IMR-90 (cell line): ENCODE measurements around the gene IQGAP2. TPM values are rescaled to one million over a fixed set of nuclear protein-coding genes. Genes with fewer than 3 reads are reported as not detected.

Source experiments
- ATAC-seq: fragments of 200-7000 bp; cut with Tn5 transposase; 2 replicates; pipeline ENCODE4 v1.9.1; 2020; ENCODE audit warnings: low read depth, mild to moderate bottlenecking, moderate library complexity
- BruUV-seq: library from RNA; stranded (reverse); fragments of 400-500 nt; replicated peaks from 2 replicates; lab custom pipeline; 2021; lab: Mats Ljungman, UMichigan
- CTCF ChIA-PET: fragments of 300-600 bp; formaldehyde crosslinking; extraction: SDS; loops from one replicate; lab custom pipeline; 2021; ENCODE audit warnings: antibody characterized with exemption; lab: Yijun Ruan, JAX
- POLR2A ChIA-PET: fragments of 300-600 bp; sonication (Branson Sonifier 250); formaldehyde crosslinking; loops from one replicate; lab custom pipeline; 2022; ENCODE audit warnings: antibody characterized with exemption; ENCODE audit not compliant: unreplicated experiment; lab: Charles Lee
- DNase-seq: peaks from one replicate; pipeline ENCODE4 v3.0.0; 2013
- H2AFZ ChIP-seq: replicated peaks from 2 replicates; pipeline ENCODE3; 2013; ENCODE audit warnings: low read length, mild to moderate bottlenecking; ENCODE audit not compliant: poor library complexity
- H2AK5ac ChIP-seq: 2 replicates; pipeline ENCODE4 v1.6.1; 2013; ENCODE audit warnings: low read depth, low read length, inconsistent platforms
- H2AK9ac ChIP-seq: replicated peaks from 2 replicates; pipeline ENCODE3; 2013; ENCODE audit warnings: mild to moderate bottlenecking, low read depth, low read length, moderate library complexity; ENCODE audit not compliant: poor library complexity
- H2BK120ac ChIP-seq: 2 replicates; pipeline ENCODE4 v1.6.1; 2013; ENCODE audit warnings: low read depth, low read length, inconsistent platforms
- H2BK15ac ChIP-seq: 3 replicates; pipeline ENCODE4 v1.6.1; 2013; ENCODE audit warnings: low read depth, low read length, inconsistent platforms
- H2BK20ac ChIP-seq: 2 replicates; pipeline ENCODE4 v1.6.1; 2013; ENCODE audit warnings: low read depth, mild to moderate bottlenecking, inconsistent platforms, low read length, moderate library complexity
- H2BK5ac ChIP-seq: 2 replicates; pipeline ENCODE4 v1.6.1; 2013; ENCODE audit warnings: mild to moderate bottlenecking, low read depth, low read length, inconsistent platforms; ENCODE audit not compliant: poor library complexity, severe bottlenecking
- H3K14ac ChIP-seq: replicated peaks from 2 replicates; pipeline ENCODE4 v1.6.1; 2013; ENCODE audit warnings: low read depth, low read length, inconsistent platforms
- H3K18ac ChIP-seq: 2 replicates; pipeline ENCODE4 v1.6.1; 2013; ENCODE audit warnings: low read depth, low read length, control low read depth
- H3K23ac ChIP-seq: 2 replicates; pipeline ENCODE4 v1.6.1; 2013; ENCODE audit warnings: low read depth, low read length, inconsistent platforms
- H3K27ac ChIP-seq: 2 replicates; pipeline ENCODE4 v1.5.1; 2013; ENCODE audit warnings: mild to moderate bottlenecking, control low read depth, low read length; ENCODE audit not compliant: insufficient read depth
- H3K27me3 ChIP-seq: 2 replicates; pipeline ENCODE4 v1.6.1; 2013; ENCODE audit warnings: low read length; ENCODE audit not compliant: control insufficient read depth, insufficient read depth
- H3K36me3 ChIP-seq: 2 replicates; pipeline ENCODE4 v1.6.1; 2013; ENCODE audit warnings: low read length, mixed read lengths; ENCODE audit not compliant: control insufficient read depth, insufficient read depth
- H3K4ac ChIP-seq: 2 replicates; pipeline ENCODE4 v1.6.1; 2013; ENCODE audit warnings: low read depth, low read length, inconsistent platforms
- H3K4me1 ChIP-seq: 2 replicates; pipeline ENCODE4 v1.6.1; 2013; ENCODE audit warnings: low read length, mixed read lengths; ENCODE audit not compliant: control insufficient read depth, insufficient read depth
- H3K4me2 ChIP-seq: 2 replicates; pipeline ENCODE4 v1.6.1; 2013; ENCODE audit warnings: low read depth, mild to moderate bottlenecking, control low read depth, low read length, moderate library complexity
- H3K4me3 ChIP-seq: 2 replicates; pipeline ENCODE4 v1.5.1; 2013; ENCODE audit warnings: low read depth, mild to moderate bottlenecking, control low read depth, low read length, moderate library complexity; ENCODE audit not compliant: insufficient read depth
- H3K56ac ChIP-seq: 2 replicates; pipeline ENCODE4 v1.6.1; 2013; ENCODE audit warnings: low read length, inconsistent platforms; ENCODE audit not compliant: insufficient read depth; ENCODE audit errors: extremely low read depth
- H3K79me1 ChIP-seq, 2 experiments: 2 replicates each; pipeline ENCODE4 v1.6.1; 2013; ENCODE audit warnings: low read length in 2 of 2, inconsistent platforms in 1 of 2, low read depth in 1 of 2
- H3K9ac ChIP-seq: 2 replicates; pipeline ENCODE4 v1.6.1; 2013; ENCODE audit warnings: low read depth, low read length, control low read depth
- H3K9me1 ChIP-seq: 2 replicates; pipeline ENCODE4 v1.6.1; 2013; ENCODE audit warnings: low read length, inconsistent platforms; ENCODE audit not compliant: insufficient read depth
- H3K9me3 ChIP-seq: 2 replicates; pipeline ENCODE4 v1.6.1; 2013; ENCODE audit warnings: low read length; ENCODE audit not compliant: control insufficient read depth, insufficient read depth
- H4K20me1 ChIP-seq: 2 replicates; pipeline ENCODE4 v1.6.1; 2013; ENCODE audit warnings: low read length, inconsistent platforms; ENCODE audit not compliant: insufficient read depth
- H4K5ac ChIP-seq: 2 replicates; pipeline ENCODE4 v1.6.1; 2013; ENCODE audit warnings: mild to moderate bottlenecking, low read depth, low read length, control low read depth
- H4K8ac ChIP-seq, 2 experiments: 2 replicates each; pipeline ENCODE4 v1.6.1; 2013; ENCODE audit warnings: low read depth in 2 of 2, low read length in 2 of 2, control low read depth in 1 of 2, inconsistent platforms in 1 of 2
- H4K91ac ChIP-seq: 2 replicates; pipeline ENCODE4 v1.6.1; 2013; ENCODE audit warnings: low read depth, low read length, inconsistent platforms; ENCODE audit not compliant: insufficient read depth
- BHLHE40 ChIP-seq: fragments of 150-350 bp; IDR thresholded peaks from 2 replicates; pipeline ENCODE4 v1.6.1; 2016; ENCODE audit warnings: mild to moderate bottlenecking, low read depth, low read length
- CTCF ChIP-seq: conservative IDR thresholded peaks from 2 replicates; pipeline ENCODE4 v1.5.1; 2012; ENCODE audit warnings: mild to moderate bottlenecking, low read depth, low read length, improper control_type of control experiment
- FOS ChIP-seq: fragments of 150-350 bp; IDR thresholded peaks from 2 replicates; pipeline ENCODE4 v1.6.1; 2016; ENCODE audit warnings: low read depth, low read length
- MXI1 ChIP-seq: IDR thresholded peaks from 2 replicates; pipeline ENCODE4 v1.6.1; 2012; ENCODE audit warnings: low read depth, mild to moderate bottlenecking, low read length, moderate library complexity, borderline replicate concordance
- POLR2A ChIP-seq: IDR thresholded peaks from 2 replicates; pipeline ENCODE4 v1.6.1; 2012; ENCODE audit warnings: mild to moderate bottlenecking, low read depth, low read length
- RFX5 ChIP-seq: IDR thresholded peaks from 2 replicates; pipeline ENCODE4 v1.8.0; 2012; ENCODE audit warnings: low read depth, mild to moderate bottlenecking, low read length, moderate library complexity
- SMC3 ChIP-seq: fragments of 150-350 bp; IDR thresholded peaks from 2 replicates; pipeline ENCODE4 v1.6.1; 2016; ENCODE audit warnings: low read depth, mild to moderate bottlenecking, antibody characterized with exemption, low read length, moderate library complexity
- WGBS, 2 experiments: methylation state at CpG; one replicate each; pipeline versions ENCODE4 v1.1.5 to v1.1.7; 2013; ENCODE audit warnings: missing lambda C conversion rate in 2 of 2; ENCODE audit not compliant: insufficient read length in 1 of 2; ENCODE audit errors: extremely low coverage in 2 of 2; 5-methylcytosine and 5-hydroxymethylcytosine counted together
- dilution Hi-C: fragments of 300-500 bp; cut with HindIII; formaldehyde crosslinking; loops from one replicate; pipeline ENCODE4 v1.14.3; 2018; ENCODE audit warnings: low sequenced_read_pairs; ENCODE audit not compliant: unreplicated experiment
- in situ Hi-C: fragments of 300-500 bp; cut with MboI; formaldehyde crosslinking; loops from 3 replicates; pipeline ENCODE4 v1.14.3; 2019; ENCODE audit warnings: low sequenced_read_pairs, inconsistent platforms, mixed read lengths
- intact Hi-C: fragments of 100-400 bp; cut with micrococcal nuclease; formaldehyde crosslinking; loops from 2 replicates; pipeline ENCODE4 v1.10.0; 2022
- polyA plus RNA-seq, 3 experiments: library from polyadenylated mRNA; depleted of rRNA; stranded (reverse); fragments of >200 nt; gene quantifications; 2 replicates each; pipeline ENCODE4 v1.2.3, GENCODE V29; 2012; ENCODE audit warnings: low replicate concordance in 1 of 3
- total RNA-seq: library from RNA; depleted of rRNA; stranded (reverse); fragments of >200 nt; gene quantifications from 2 replicates; pipeline ENCODE4 v1.2.3, GENCODE V29; 2012

IQGAP2 gene
- total and polyA plus RNA-seq, 2 of the 4 experiments (the other 2 are of a cell fraction): 0.21 to 0.36 TPM

GRCh38 chr5:76652809-76653414 is 249.8 kb downstream of the IQGAP2 start:
- ChIA-PET CTCF (interaction anchor here (1.6 kb wide), 1 partner anchor 1702 kb away, joined by 5 read pairs; no protein-coding TSS in a partner anchor), POLR2A (no interaction called here)
- Histone ChIP-seq H2BK5ac (no peak overlapping the region), H4K91ac (no peak overlapping the region), H3K4me2 (no peak overlapping the region), H2BK120ac (no peak overlapping the region), H2AFZ (no peak overlapping the region), H3K4ac (no peak overlapping the region), H3K9ac (no peak overlapping the region), H3K27ac (no peak overlapping the region), H3K9me3 (peaks cover 12% of the 10 kb centered on the region), H2BK20ac (no peak overlapping the region), H3K79me1 (no peaks in the 10 kb centered on the region), H3K9me1 (no peaks in the 10 kb centered on the region), H3K36me3 (no peaks in the 10 kb centered on the region), H3K18ac (no peak overlapping the region), H3K23ac (no peak overlapping the region), H4K5ac (no peak overlapping the region), H2BK15ac (no peak overlapping the region; the same call in 2 of the 3 replicates), H3K56ac (no peak overlapping the region), H2AK9ac (no peak overlapping the region), H3K4me1 (0 out of 2 replicates have a peak, but pooled peaks cover 1% of the 10 kb centered on the region), H4K20me1 (no peaks in the 10 kb centered on the region), H3K27me3 (no peaks in the 10 kb centered on the region), H4K8ac (no peak overlapping the region), H2AK5ac (no peak overlapping the region), H3K4me3 (no peak overlapping the region), H3K14ac (no peak overlapping the region)
- ATAC-seq (no peak), DNase-seq (no peak)
- in situ Hi-C loops (no loop called here), intact Hi-C loops (no loop called here), dilution Hi-C loops (no loop called here)
- TF ChIP-seq CTCF (no peak), POLR2A (no peak), SMC3 (no peak), FOS (no peak), BHLHE40 (no peak), MXI1 (no peak), RFX5 (no peak)
- BruUV-seq: no TSS peak
- WGBS, 2 experiments: no CpG with 5 or more reads among the region's 3 CpGs
